GM21576 (cell line): Measurements from ENCODE around the gene ADAMTS17.
"Not testable (repeated sequence)": the region's sequence is repeated elsewhere in the genome, so short reads cannot be mapped to it uniquely, and the experiment has no call there.

Source experiments
- ATAC-seq: cut with Tn5 transposase; IDR thresholded peaks from one replicate; pipeline ENCODE4 v1.9.1; 2021; ENCODE audit warnings: mild to moderate bottlenecking, moderate library complexity; ENCODE audit not compliant: unreplicated experiment

The ADAMTS17 gene

DNA sequence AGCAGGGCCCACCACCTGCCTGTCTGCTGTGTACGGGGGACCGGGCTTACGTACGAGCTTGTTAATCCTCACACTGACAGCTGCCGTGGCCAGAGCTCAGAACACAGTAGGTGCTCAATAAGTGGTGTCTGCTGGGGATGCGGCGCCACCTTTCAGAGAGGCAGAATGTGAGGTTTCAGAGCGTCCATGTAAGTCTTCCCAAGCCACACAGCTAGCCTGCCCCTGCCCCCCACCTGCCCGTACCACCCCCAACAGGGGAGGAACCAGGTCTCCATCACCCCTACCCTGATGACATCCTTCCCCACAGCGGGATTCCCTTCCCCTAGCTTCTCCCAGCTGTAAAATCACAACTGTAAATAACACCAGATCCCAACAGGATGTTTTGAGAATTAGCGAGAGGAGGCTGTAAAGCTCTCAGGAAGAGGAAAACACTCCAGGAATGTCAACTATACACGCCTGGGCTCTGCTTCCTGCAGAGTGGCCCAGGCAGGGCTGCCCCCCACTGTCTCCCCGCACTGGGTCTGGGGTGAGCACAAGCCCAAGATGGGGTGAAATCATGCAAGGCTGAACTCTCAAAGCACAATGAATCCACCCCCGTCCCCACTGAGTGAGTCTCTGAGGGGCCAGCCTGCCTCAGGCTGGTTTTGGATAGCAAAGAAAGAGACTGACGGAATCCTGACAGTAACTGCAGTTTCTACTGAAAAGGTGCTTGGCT lies 358.4 kb downstream of the ADAMTS17 start:
- no peak for ATAC-seq

DNA sequence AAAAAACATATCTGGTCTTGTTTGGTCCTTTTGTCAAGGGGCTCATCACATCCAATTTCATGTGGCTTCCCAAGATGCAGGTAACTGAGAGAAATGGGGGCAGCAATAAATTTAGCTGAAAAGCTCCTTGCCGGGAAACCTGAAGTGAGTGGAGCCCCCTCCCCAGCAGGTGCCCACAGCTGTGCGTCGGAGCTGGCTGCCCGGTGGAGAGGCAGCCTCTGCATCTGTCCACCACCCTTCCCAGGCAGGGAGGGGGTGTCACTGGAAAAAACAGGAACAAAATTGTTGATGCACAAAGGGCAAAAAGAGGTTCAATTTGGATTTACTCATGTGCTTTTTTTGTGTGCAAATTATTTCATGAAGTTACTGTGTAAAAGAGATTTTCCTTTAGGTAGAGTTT lies 359.1 kb downstream of the ADAMTS17 start:
- ATAC-seq: no peak

- ATAC-seq: no peak
Measured at GRCh38 chr15:99981839-99982658, 359.7 kb downstream of the ADAMTS17 start.

DNA sequence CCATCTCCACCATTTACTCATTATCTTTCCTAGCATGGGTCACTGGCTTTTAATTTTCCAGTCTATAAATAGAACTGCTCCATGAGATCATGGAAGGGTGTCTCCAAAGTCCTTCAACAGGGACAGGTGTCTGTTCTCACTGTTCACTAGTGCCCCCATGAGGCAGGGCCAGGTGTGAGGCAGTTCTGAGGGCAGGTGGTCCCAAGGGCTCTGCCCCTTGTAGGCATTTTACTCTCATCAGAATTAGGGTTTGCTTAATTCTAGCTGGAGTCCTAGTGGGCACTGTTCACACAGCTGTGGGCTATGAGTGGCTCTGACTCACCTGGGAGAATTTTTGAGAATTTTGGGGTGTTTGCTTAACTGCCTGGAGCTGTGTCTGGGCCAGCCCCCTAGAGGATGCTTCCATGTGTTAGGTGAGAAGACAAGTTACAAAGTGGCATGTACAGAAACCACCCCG lies 360.6 kb downstream of the ADAMTS17 start:
- ATAC-seq: no peak

DNA sequence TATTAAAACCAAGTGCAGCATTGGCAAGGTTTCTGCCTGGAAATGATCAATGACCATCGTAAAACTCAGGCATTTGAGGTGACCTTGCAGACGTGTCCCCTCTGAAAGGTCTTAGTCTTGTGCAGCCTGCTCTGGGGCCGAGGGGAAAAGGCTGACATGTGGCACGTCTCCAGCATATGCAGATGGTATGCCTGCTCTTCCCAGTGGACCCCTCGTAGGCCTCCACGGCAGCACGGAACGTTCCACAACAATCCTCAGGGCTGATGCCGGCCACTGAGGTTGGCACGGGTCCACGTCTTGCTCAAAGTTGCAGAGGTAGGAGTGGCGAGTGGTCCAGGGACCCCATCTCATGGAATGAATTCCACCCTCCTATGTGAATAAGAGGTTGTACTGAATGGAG lies 361.0 kb downstream of the ADAMTS17 start:
- ATAC-seq: no peak

DNA sequence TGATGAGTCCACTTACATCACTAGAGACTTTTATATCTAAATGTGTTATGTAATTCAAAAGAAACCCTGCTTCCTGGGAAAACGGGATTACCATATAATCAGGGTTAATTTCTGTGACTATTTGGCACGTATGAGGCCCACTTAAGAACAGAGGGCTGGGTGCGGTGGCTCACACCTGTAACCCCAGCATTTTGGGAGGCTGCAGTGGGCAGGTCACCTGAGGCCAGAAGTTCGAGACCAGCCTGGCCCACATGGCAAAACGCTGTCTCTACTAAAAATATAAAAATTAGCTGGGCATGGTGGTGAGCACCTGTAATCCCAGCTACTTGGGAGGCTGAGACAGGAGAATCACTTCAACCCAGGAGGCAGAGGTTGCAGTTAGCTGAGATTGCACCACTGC lies 361.9 kb downstream of the ADAMTS17 start:
- ATAC-seq: not testable (repeated sequence)

DNA sequence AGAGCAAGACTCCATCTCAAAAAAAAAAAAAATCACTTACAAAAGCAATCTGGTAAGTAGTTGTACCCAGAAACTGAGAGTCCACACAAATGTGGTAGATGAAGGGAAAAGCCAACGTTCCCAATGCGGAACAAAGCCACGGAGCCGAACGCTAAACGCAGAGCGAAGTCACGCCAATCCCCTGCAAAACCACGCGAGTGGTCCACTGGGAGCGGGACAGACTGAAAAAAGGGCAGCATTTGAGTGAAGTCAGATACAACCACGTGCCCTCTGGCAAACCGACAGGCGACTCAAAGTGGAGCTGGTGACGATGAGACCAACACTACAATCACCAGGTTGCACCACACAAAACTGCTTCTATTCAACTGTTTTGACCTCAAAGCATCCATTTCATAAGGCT lies 362.4 kb downstream of the ADAMTS17 start:
- no peak for ATAC-seq

- no peak for ATAC-seq
Measured at GRCh38 chr15:99978426-99978825, 363.3 kb downstream of the ADAMTS17 start.

DNA sequence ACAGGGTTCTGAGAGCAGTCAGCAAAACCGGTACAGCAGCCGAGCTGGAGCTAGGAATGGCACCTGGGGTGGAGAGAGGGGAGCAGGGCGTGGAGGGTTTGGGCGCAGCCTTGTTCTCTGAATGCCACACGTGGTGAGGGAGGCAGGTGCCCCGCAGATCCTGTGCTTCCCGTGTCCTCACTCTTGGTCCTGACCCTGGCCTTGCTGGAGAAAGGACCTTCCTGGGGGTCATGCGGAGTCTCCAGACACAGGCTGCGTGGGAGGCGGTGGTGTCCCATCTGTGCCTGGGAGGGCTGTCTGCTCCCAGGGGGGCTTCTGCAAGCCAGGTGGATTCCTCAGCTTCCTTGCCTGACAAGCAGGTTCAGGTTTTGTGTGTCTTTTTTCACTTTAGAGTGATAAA lies 363.8 kb downstream of the ADAMTS17 start:
- no peak for ATAC-seq

GRCh38 chr15:99976811-99977271 lies 364.9 kb downstream of the ADAMTS17 start:
- ATAC-seq: no peak

DNA sequence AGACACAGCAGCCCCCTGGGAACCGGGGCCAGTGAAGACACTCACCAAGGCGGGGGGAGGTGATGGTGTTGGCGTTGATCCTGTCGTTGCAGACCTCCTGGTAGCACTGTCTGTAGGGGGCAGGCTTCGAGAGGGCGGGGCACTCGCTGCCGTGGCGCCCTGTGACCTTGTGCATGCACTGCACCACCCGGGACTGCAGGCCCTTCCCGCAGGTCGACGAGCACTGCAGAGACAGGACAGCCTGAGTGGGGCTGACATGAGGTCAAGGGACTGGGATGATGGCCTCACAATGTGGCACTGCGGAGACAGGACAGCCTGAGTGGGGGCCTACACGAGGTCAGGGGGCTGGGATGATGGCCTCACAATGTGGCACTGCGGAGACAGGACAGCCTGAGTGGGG lies 365.8 kb downstream of the ADAMTS17 start:
- ATAC-seq: no peak

DNA sequence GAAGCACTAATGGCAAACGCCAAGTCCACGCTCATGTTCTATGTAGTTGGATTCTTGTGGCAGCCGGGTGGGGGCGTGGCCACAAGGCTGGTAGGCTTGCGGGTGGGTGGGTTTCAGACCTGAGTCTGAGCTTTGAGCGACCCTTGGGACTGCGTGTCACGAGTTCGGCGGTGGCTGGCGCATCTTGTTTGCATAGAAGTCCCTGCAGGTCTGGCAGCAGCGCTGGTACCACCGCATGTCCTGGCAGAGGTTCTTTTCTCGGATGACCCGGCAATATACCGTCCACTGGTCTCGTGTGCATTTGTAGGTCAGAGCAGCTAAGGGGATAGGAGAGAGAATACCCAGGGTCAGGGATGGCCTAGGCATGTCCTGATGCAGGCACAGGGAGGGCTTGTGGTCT lies 367.5 kb downstream of the ADAMTS17 start:
- no peak for ATAC-seq

DNA sequence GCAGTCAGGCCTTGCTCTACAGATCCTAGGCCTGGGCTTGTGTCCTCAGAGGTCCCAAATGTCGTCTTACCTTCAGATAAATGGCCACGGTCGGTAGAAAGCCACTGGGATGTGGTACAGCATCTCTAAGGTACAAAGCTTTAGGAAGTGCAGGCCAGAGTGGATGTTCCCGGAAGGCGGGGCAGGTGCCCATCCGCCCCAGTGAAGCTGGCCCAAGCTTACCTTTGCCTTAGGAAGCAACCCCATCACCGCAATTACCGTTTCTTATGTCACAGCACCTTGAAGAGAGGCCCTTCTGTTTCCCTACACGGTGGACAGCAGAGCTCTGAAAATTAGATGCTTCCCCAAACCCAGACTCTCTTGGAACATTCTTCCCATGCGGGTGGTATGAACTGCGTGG lies 368.4 kb downstream of the ADAMTS17 start:
- ATAC-seq: no peak

GRCh38 chr15:99970891-99971430 lies 370.8 kb downstream of the ADAMTS17 start:
- ATAC-seq: no peak

DNA sequence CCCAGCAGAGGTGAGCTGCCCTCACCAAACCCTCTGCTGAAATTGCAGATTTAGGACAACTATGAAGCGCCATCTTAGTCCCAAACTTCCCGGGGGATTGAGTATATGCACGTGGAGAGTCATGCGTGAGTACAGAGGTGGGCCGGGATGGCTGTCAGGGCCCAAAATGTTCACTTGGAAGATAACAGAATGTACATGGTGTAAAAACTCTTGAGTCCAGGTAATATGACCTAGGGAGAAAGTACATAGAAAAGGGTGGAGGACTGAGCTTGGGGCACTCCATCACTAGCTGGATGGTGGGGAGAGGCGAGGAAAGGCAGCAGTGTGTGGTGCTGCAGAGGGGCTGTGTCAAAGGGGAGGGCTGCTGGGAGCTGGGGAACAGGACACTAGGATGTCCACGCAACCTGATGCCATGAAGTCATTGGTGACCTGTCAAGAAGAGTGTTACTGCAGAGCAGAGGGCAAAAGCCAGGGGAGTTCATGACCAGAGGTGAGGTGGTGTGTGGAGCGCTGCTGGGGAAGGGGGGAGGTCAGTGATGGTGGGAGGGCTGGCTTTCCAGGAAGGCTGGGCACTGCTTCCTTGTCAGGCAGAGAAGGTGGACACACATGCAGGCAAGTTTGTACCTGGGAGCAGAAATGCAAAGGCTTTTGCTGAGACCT lies 372.4 kb downstream of the ADAMTS17 start:
- no peak for ATAC-seq

GRCh38 chr15:99967841-99968371 lies 373.9 kb downstream of the ADAMTS17 start:
- no peak for ATAC-seq

DNA sequence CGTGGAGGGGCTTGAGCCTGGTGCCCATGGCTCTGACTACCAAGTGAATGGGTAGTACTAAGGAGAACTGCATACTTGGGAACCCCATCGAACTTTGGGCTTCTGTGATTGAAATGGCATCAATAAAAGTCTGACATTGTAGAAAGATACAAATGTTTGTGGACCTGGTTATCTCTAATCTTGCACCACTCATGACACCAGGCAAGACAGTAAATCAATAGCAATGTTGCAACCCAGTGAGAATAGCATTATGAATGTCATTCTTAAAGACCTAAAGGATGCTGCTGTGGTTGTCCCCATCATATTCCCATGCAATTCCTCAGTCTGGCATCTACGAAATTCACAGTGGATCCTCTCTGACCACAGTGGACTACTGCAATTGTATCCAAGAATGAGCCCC lies 375.0 kb downstream of the ADAMTS17 start:
- no peak for ATAC-seq

DNA sequence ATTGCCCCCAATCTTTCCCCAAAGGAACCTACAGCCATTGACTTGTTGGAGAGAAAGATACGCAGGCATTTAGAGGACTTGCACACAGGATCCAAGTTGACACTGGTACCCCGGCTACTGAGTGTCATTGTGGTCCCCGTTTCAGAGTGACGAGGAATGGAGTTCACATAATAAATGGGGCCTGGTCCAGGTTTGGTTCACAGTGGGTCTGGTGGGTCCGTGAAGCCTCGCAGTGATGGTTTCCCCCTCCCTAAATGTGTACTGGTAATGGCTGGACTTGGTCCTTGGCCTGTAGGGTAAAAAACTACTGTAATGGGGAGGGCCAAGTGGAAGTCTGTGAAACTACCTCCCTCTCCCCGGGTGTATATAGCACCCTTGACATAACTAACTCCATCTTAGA lies 376.4 kb downstream of the ADAMTS17 start:
- no peak for ATAC-seq

DNA sequence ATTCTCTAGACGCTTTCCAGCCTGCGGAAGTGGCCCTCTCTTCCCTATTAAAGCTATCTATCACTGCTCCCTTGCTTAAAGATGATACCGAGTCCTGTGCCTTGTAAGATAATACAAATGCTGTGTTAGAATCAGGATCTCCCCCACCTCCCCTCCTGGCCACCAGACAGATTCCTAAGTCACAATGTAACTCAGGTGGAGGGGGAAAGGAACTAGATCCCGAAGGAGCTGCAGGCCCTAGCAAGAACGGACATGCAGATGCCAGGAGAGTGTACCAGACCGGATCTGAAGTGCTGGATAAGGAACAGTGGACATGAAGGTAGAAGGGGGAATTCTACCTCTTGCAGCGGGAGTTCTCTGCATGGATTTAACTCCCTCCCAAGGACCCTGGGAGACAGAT lies 377.8 kb downstream of the ADAMTS17 start:
- no peak for ATAC-seq

GRCh38 chr15:99963096-99963825 lies 378.5 kb downstream of the ADAMTS17 start:
- no peak for ATAC-seq
